Measurements from ENCODE around the gene ISYNA1. TPM values are rescaled to one million over a fixed set of nuclear protein-coding genes. Genes with fewer than 3 reads are reported as not detected.

ISYNA1 gene
- total and polyA plus RNA-seq, 10 of the 15 experiments (the other 5 are each of a cell fraction or from before 2014, with no cell fraction given): 1.9 to 37.0 (median 9.1) TPM

DNA sequence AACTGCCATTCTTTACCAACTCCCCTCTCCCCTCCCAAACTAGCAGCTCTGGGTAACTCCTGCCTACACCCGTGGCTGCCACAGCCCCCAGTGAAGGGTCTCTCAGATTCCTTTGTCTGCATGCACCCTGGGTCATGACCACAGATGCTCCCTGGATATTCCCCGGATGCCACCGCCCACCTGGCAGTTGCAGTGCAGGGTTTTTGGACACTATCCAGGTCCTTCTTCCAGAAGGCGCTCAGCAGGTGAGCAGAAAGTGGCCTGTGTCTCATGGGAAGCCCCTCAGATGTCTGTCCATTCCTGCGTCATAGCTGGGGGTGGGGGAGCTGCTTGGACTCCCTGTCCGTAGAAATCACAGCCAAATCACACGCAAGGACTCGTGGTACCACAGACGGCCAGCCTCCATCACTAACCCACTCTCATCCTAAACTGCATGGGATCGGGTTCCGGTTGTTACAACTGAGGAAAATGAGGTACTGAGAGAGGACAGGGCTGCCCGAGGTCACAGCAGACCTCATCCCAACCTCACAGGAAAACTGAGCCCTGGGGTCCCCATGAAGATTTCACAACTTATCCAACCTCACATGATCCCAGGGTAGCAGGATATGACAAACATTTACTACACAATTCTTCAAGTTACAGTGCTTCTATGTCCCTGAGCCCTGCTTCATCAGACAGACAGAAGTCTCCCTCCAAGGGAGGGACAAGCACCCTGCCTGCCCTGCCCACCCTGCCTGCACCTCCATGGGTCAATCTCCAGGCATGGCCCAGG lies 45.4 kb upstream of the ISYNA1 start (continued):
- no peak for TF ChIP-seq TCF7 (IDR thresholded peaks at IDR 0.05; ENCODE audit: borderline replicate concordance)

GRCh38 chr19:18481505-18482222 lies 43.7 kb upstream of the ISYNA1 start:
- ATAC-seq: no peak
- BruUV-seq (replicated peaks): no TSS peak
- peaks cover 24% of the 10 kb centered on the region for H3K4me1 ChIP-seq (ENCODE audit: control insufficient read depth, insufficient read depth, low read length)
- no peak overlapping the region for H3K4me3 ChIP-seq
- SMC1A ChIA-PET (ENCODE audit: uncharacterized antibody, unreplicated experiment): interaction anchor here (0.9 to 1.7 kb wide), 2 partner anchors 10 to 15 kb away, joined by 3 to 6 read pairs; no protein-coding TSS in a partner anchor
- no peak overlapping the region for H2AFZ ChIP-seq (ENCODE audit: control insufficient read depth, low read depth, low read length)
- no peaks in the 10 kb centered on the region for H3K9me3 ChIP-seq (replicated peaks; ENCODE audit: control insufficient read depth, insufficient read depth, low read length)
- RAD21 ChIA-PET (ENCODE audit: unreplicated experiment): no interaction called here
- no peak overlapping the region for H3K27ac ChIP-seq (ENCODE audit: control insufficient read depth, insufficient read depth)
- 93% methylated on average over 12 of the region's 12 CpGs for WGBS (ENCODE audit: insufficient coverage, insufficient replicate concordance, low lambda C conversion rate, missing lambda C conversion rate)
- in situ Hi-C loops (cut with MboI) (no loop called here), intact Hi-C loops (cut with micrococcal nuclease; ENCODE audit: unreplicated experiment) (no loop called here)
- H4K20me1 ChIP-seq (ENCODE audit: control insufficient read depth, insufficient read depth): no peaks in the 10 kb centered on the region; the same call in 1 of the 2 replicates
- no peak for FAIRE-seq
- POLR2A ChIA-PET: interaction anchor here (0.6 to 1.0 kb wide), 4 partner anchors 9 to 827 kb away, joined by 3 to 9 read pairs (median 6); no protein-coding TSS in a partner anchor
- H3K9ac ChIP-seq (ENCODE audit: control insufficient read depth, insufficient read depth, low read length): no peak overlapping the region
- CTCF ChIA-PET: interaction anchor here (0.9 to 1.4 kb wide), 3 partner anchors 30 to 39 kb away, joined by 3 to 7 read pairs (median 4); no protein-coding TSS in a partner anchor
- H3K4me2 ChIP-seq (ENCODE audit: control insufficient read depth, insufficient read depth): no peak overlapping the region
- no peak for DNase-seq (ENCODE audit: low read depth, low spot score)
- peaks cover 0 to 6% of the 10 kb centered on the region in 2 experiments; a peak in 2 of 4 replicates for H3K36me3 ChIP-seq (ENCODE audit: control insufficient read depth in 2 of 2, insufficient read depth in 2 of 2, low read length in 1 of 2)
- no peaks in the 10 kb centered on the region for H3K27me3 ChIP-seq (replicated peaks in 1 of 2; ENCODE audit: control insufficient read depth in 2 of 2, insufficient read depth in 2 of 2, low read length in 1 of 2)
- H3K79me2 ChIP-seq (ENCODE audit: control insufficient read depth, insufficient read depth, low read length): peaks cover 54% of the 10 kb centered on the region
- no peak for TF ChIP-seq CREM (IDR thresholded peaks at IDR 0.05; ENCODE audit: low read depth)
- no peak for TF ChIP-seq SKIL (IDR thresholded peaks at IDR 0.05; ENCODE audit: low read depth, poor library complexity, severe bottlenecking)
- TF ChIP-seq NKRF (conservative IDR thresholded peaks at IDR 0.05): no peak
- TF ChIP-seq ZNF207 (IDR thresholded peaks at IDR 0.05; ENCODE audit: borderline replicate concordance): no peak
- no peak for TF ChIP-seq RAD51 (IDR thresholded peaks at IDR 0.05)
- TF ChIP-seq SMC3 (IDR thresholded peaks at IDR 0.05; ENCODE audit: borderline replicate concordance, low read length): no peak
- no peak for TF ChIP-seq GABPA (IDR thresholded peaks at IDR 0.05; ENCODE audit: low read depth)
- TF ChIP-seq, protein P1, sequence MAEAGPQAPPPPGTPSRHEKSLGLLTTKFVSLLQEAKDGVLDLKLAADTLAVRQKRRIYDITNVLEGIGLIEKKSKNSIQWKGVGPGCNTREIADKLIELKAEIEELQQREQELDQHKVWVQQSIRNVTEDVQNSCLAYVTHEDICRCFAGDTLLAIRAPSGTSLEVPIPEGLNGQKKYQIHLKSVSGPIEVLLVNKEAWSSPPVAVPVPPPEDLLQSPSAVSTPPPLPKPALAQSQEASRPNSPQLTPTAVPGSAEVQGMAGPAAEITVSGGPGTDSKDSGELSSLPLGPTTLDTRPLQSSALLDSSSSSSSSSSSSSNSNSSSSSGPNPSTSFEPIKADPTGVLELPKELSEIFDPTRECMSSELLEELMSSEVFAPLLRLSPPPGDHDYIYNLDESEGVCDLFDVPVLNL (IDR thresholded peaks at IDR 0.05; ENCODE audit: low read depth, low read length): no peak
- TF ChIP-seq ZBED1 (IDR thresholded peaks at IDR 0.05; ENCODE audit: borderline replicate concordance): no peak
- TF ChIP-seq ZBTB4 (CRISPR knock-in tag; IDR thresholded peaks at IDR 0.05): no peak
